ENCODE measurements around the gene GDF7. TPM values are rescaled to one million over a fixed set of nuclear protein-coding genes. Genes with fewer than 3 reads are reported as not detected.
A peak's percentile ranks its signal among the peaks of the same experiment; 100 is the strongest.

GDF7 gene
- total RNA-seq = 2.3 and 17.2 TPM in 2 replicates

DNA sequence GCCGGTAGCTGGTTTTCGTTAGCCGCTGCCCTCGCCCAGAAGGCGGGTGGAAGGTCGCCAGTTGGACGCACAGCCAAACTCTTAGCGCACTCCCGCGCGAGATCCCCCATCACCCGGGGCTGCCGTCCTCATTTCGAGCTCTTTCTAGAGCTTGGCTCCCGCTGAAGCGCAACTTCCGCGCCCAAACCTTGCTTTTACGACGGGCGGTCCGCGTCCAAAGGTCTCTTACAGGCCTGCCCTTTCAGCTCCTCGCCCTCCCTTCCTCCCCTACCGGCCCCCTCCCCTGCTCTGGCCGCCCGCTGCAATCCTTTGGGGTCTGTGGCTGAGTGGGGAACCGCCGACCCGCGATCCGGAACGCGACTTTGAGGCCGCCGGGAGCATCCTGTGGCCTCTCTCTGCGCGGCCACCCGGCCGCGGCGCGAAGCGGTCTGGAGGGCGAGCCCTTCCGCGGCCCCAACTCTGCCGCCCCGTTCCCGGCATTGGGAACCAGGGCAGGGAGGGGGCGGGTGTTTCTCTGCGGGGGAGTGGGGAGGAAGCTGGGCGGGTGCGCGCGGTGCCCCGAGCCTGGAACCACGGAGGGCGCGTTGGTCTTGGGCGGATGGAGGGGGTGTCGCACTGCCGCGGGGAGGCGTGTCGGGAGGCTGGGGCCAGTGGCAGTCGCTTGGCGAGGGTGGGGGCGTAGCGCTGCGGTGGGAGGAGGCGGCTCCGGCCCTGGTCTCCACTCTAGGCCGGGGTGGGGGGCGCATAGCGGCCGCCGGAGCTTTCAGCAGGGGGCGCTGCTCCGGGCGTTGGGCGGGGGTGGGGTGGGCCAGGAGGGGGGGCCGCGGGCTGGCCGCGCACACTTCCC is at the start of gene GDF7:
TSS of gene GDF7 (plus strand) at position 841 of the 847 bp plus-strand sequence. CDS start 96 bp downstream, outside the sequence.
- peak in 1 of 2 donors; percentile 80 for DNase-seq (ENCODE audit: low read depth in 2 of 2)

DNA sequence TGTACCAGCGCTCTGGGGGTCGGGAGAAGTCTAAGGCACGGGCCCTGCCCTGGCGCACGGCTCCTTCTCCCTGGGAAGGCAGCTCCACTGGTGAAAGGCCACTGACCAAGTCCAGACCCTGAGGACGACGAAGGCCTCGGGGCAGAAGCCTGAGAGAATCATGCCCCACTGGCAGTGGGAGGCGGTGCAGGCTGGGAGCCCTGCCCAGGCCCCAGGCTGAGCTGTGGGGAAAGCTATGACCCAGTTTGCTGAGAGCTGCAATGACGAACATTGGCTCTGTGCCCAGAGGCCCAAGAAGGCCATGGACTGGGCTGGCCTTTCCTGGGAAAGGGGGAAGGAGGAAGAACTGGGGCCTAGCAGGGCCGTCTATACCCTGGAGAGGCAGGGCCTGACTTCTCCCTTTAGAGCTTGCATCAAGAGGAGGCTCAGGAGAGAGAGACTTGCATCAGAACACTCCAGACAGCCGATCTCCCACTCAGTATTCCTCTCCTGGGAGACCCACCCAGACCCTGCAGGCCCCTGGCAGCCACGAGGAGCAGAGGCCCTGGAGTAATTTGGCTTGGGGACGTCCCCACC is 49.0 kb upstream of the GDF7 start:
- DNase-seq (ENCODE audit: low read depth in 2 of 2) = peak; percentile 83 to 98

DNA sequence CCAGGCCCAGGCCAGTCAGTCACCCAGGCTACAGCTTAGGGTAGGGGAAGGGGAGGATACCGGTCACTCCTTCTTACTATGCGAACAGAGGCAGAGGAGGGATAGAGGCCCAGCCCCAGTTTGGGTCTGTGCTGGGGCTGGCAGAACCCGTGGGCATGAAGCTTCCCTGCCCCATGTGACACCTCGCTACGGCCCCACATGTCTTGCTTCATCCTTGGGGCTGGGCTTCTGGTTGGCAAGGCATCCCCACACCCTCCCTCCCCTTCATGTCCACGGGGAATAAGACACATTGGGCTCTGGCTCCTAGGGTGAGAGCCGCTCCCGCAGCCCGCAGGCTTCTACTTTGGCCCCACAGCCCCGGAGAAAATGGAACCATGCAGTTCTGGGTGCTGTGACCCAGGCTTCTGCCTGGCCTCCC is 48.5 kb upstream of the GDF7 start:
- DNase-seq (ENCODE audit: low read depth in 2 of 2) = no peak

DNA sequence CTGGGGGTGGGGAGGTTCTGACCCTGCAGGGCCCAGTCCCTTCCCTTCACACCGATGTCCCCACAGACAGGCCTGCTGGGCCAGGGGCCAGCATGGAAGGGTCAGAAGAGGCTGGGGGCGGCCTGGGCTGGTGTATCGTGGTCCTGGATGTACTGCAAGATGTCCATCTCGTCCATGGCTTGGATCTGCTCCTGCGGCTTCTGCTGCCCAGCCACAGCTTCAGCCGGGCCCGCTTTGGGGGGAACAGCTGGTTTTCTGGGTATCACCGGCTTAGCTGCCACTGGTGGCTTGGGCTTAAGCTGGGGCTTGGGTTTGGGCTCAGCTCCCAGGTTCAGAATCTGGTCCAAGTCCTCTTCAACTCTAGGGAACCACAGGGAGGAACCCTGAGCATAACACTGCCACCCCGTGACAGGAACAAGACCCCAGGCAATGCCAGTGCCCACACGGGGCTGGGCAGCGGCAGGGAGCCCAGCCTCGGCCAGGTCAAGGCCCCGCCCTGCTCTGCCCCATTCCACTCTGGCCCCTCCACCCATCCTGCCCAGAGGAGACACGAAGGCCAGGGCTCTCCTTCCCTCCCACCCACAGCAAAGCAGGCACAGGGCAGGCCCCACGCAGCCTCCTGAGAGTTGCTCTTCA is 47.9 kb upstream of the GDF7 start:
- no peak for DNase-seq (ENCODE audit: low read depth in 2 of 2)

DNA sequence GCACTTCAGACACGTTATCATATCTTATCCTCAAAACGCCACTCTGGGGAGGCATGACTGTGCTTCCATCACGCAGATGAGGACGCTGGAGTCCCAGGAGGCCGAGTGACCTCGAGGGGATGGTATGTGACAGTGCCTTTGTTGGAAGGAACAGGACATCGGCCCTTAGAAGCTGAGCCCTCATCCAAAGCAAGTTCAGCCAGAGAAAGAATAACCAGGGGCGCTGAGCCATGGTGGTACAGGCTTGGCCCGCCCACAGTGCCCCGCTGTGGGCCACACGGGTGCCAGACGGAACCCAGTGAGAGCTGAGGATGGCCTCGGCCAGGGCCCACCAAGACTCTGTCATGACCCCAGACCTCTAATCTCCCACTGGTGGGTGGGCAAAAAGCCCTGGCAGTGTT is 47.3 kb upstream of the GDF7 start:
- no peak for DNase-seq (ENCODE audit: low read depth in 2 of 2)

DNA sequence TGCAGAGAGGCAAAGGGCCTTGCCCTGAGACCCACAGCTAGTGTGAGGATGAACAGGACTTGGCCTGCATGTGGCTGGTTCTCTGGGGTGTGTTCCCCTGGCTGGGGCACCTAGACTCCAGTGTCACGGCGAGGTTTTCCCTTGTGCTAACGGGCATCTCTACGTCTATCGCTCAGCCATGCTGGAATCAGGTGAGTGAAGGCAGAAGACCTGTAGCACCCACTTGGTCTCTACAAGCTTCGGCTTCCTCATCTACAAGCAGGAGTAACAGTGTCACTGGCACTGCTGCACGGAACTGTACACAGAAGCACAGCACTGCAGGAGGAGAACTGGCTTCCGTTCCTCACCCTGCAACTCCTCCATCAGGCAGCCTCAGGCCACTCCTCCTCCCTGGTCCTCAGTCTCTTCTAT is 46.7 kb upstream of the GDF7 start:
- DNase-seq (ENCODE audit: low read depth in 2 of 2) = no peak

DNA sequence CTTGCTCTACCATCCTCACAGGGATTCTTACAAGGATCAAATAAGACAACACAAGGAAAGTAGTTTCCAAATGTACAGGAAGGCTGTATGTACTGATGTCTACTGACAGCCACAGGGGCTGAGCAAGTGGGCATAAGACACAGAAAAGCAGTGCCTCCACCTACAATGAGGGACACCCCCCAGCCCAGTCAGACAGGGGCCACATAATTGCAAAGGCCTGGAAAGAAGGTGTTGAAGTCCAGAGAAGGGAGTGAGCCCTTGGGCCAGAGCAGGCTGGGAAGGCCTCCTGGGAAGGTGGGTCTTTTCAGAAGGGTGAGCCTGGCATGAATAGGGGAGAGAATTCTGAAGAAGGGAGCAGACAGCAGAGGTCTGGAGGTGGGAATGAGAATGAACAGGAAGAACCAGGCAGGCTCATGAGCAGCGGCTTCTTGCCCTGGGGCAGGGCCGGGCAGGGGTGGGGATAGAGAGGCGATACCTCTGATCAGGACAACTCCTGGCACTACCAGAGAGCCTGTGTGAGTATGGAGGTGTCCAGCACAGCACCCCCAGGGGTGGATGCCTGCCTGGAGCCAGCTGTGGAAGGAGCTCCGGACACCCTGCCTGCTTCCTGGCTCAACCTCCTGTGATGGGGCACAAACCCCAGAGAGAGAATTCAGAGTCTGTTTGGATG is 46.1 kb upstream of the GDF7 start:
- DNase-seq (ENCODE audit: low read depth in 2 of 2) = no peak

DNA sequence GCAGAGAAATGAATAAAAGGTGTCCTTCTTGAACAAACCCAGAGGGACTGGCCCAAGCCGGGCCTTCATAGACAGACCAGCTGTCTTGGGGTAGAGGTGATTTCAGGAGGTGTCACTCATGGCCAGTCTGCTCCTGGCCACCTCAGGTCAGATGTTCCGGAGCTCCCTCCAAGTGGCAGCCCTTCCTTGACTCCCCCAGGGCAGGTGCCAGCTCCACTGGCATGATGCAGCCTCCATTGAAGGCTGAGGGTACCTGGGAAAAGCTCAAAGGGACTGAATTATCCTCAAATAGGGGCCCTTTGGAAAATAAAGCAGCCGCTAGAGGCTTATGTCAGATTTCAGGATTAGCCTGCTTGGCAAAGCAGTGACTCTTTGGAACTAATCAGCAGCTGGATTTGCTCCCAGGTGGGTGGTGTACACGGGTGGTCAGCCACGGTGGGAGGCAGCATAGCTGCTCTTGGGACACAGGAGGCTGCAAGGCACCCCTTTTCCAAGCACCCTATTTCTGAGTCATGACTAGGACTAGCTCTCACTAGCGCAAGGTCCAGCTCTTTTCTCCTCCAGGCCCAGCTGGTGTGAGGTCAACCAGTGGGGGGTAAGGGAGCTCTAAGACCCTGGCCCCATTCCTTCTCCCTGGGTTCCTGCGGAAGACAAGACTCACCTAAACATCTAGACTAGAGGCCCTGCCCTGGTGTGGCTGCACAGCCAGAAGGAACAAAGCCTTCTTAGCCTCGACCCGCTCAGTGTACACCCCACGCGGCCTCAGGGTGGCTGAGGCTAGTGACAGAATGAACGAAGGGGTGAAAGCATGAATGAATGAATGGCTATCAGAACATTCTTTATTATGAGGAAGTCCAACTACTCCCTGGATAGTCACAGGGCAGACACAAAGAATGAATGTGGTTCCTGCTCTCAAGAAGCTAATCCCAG is 45.3 kb upstream of the GDF7 start:
- no peak for DNase-seq (ENCODE audit: low read depth in 2 of 2)

DNA sequence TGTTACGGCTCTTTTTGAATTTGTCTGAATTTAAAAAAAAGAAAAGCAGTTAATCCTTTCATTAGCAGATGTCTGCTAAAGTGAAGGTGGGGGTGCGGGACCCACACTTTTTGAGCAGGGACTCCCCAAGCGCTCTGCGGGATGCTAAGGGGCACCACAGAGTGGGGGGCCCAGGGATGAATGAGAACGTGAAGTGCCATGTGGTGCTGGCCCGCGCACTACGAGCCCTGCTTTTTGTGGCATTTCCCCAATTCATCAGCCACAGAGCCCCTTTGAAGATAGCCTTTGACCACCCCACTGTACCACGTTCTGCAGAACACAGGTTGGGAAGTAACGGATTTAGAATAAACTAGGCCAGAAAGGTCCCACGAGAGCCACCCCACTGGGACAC is 44.7 kb upstream of the GDF7 start:
- no peak for DNase-seq (ENCODE audit: low read depth in 2 of 2)

DNA sequence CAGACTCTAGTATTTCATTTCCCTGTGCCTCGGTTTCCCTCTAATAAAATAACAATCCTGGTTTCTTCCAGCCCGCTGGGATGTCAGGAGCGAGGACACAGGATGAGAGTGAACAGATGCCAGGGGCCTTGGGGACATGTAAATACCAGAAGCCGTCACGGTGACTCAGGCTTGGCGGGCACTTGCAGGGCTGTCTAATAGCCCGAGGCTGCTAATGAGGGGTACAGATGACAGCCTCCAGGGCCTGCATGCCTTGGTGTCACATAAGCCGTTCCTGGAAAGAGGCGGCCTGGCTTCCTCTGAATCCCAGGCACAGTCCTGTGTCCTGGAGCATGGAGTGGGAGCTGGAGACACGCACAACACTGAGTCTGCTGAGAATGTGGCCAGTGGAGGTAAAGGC is 44.2 kb upstream of the GDF7 start:
- no peak for DNase-seq (ENCODE audit: low read depth in 2 of 2)

DNA sequence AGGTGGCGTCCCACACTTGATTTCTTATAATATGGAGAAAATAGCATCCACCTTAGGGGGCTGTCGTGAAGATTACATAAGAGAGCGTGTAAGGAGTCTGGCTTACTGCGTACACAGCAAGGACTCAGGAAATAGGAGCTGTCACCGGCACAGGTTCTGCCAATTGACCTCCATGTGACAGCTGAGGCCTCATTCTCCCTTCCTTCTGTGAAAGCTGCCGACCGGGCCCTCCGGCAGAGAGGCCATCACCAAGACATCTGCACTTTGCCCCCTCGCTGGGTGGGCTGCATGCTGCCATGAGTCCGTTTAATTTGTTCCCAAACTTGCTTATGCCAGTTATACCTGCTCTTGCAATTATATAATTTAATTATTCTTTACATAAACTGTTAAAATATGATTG is 43.7 kb upstream of the GDF7 start:
- DNase-seq (ENCODE audit: low read depth in 2 of 2) = no peak

DNA sequence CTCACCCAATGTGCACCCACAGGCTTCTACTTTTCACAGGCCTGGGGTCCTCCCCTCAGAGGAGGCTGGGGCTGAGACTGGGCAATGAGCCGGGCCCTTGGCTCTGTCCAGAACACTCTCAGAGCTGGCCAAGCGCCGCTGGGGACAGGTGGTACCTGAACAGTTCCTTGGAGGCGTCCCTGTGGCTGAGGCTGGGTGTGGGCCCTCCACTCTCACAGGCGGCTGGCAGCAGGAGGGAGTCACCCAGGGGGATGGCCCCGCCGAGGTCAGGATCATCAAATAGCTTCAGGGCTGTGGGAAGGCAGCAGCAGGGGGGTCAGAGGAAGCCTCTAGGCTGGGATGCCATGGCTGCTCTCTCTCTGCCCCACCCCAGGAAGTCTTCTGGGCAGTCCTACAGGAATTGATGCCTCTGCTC is 43.2 kb upstream of the GDF7 start:
- DNase-seq (ENCODE audit: low read depth in 2 of 2) = no peak

DNA sequence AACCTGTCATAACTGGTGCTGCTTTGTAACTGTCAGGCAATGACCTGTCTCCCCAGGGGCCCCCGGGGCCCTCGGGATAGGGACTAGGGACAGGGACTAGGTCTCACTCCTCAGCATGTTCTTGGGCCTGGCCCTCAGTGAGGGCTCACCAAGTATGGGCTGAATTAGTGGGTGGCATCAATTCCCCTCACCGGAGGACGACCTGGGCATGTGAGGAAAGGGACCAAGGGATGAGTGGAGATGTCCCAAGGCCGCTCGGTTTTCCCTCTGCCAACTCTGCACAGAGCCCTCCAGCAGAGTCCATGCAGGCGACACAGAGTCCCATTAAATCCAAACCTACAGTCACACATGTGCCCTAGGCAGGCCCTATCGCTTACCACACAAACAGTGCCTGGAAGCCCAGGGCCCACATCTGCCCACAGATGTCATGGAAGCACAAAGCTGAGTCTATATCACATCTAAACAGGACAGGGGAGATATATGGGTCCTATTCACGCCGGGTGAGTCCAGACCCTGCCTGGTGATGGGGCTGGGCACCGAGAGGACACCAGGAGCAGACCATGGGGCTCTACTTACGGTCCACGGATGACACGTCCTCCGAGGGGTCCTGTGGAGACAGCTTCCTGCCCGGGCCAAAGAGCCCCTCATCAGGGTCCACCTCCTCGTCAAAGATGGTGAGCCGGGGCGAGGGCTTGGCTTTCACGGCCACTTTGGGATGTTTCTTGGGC is 42.6 kb upstream of the GDF7 start:
- no peak for DNase-seq (ENCODE audit: low read depth in 2 of 2)

DNA sequence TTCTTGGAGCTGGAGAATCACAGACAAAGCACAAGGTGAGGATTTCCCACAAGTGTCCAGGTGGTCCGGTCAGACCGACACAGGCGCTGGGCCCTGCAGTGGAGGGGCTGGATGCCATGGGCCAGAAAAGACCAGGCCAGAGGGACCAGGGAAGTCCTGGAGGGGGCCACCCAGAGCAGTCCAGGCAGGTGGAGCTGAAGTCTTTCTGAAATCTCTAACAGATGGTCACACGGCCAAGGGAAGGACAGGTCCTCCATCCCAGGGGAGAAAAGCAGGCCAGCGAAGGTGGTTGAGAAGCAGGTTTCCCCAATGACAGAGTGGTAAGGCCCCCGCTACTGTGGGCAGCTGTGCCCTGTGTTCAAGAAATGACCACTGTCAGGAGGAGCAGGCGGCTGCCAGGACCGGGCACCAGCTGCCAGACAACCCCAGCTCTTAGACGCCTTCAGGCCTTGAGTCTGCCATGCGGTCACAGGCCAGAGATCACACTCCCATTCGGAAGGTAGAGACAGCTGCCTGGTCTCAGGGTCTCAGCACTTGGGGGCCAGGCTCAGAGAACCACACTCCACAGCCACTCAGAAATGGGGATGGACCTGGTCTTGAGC is 42.0 kb upstream of the GDF7 start:
- no peak for DNase-seq (ENCODE audit: low read depth in 2 of 2)

DNA sequence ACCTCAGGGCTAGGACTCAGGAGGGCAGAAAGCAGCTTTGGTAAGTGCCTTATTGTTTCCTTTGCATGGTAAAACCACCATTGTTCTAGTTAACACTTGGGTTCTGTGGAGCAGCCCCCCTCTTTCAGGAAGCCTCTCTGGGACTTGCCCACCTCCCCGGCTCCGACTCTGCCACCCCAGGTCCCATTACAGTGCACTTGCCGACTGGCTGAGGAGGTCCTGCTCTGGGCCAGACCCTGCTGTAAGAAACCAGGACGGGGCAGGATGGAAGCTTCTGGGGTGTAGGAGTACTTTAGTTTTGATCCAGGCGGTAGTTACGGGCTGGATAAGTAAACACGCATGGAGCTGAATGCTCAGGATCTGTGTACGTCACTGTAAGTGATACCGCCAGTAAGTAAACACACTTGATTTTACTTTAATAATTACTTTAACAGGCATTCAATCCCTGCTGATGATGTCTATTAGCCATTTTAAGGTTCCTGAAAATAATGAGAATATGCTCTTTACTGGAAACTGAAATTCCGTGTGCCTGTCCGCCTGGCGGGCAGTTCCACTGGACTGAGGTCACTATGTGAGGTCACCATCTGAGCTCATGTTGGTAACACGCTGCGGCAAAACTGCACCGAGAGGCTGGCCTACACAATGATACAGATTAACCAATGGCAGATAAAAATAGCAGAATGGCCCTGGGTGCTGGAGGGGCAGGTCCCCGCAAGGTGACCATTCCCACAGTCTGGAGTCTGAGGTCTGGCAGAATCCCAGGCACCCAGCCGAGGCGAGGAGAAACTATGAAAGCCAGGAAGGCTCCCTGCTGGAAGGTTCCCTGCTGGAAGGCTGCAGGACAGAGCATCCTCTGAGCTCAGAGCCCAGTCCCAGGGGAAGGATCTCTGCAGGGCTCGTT is 41.2 kb upstream of the GDF7 start:
- no peak for DNase-seq (ENCODE audit: low read depth in 2 of 2)

DNA sequence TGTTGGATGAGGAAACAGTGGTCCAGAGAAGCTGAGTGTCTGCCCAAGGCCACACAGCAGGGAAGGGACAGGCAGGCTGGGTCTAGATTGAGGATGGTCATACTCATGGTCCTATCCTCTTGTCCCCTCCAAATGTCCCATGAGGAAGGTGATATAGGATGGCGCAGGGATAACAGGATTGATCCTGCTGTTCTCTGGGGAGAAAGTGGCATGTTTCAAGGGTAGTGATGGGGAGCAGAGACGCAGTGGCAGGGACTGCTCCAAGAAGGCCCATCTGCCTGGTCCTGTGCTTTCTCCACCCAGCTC is 40.6 kb upstream of the GDF7 start:
- DNase-seq (ENCODE audit: low read depth in 2 of 2) = no peak

DNA sequence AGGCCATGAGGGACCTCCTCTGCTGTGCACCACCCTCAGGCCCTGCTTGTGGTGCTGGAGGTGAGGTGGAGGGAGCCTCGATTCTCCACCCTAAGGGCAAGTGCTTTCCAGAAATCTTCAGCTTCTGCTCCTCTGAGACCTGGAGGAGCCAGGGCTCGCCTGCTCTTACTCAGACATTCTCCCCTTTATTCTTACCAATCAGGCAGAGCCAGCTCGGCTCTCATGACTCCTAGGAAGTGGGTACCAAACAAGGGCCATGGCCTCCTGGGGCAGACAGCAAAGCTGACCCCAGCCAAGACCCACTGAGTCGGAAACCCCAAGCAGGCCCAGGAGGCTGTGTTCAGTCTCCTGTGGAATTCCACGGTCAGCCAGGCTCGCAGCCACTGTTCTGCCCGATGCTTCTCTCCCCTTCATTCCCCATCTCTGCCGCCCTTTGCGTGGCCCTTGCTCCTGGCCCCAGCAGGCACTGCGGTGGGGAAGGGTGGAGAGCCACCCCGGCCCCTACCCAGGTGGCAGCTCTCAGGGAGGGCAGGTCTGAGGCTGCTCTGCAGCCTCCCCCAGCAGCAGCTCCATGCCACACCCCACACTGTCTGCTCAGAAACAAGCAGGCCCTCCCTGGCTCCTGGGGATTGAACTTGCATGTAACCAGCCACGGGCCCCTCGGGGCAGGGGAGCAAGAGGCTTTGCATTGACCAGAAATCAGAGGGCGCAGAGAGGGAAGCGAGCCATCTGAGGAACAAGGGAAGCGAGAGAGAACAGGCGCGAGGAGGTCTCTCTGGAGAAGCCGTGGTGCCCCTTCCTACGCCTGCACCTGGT is 40.0 kb upstream of the GDF7 start:
- no peak for DNase-seq (ENCODE audit: low read depth in 2 of 2)

DNA sequence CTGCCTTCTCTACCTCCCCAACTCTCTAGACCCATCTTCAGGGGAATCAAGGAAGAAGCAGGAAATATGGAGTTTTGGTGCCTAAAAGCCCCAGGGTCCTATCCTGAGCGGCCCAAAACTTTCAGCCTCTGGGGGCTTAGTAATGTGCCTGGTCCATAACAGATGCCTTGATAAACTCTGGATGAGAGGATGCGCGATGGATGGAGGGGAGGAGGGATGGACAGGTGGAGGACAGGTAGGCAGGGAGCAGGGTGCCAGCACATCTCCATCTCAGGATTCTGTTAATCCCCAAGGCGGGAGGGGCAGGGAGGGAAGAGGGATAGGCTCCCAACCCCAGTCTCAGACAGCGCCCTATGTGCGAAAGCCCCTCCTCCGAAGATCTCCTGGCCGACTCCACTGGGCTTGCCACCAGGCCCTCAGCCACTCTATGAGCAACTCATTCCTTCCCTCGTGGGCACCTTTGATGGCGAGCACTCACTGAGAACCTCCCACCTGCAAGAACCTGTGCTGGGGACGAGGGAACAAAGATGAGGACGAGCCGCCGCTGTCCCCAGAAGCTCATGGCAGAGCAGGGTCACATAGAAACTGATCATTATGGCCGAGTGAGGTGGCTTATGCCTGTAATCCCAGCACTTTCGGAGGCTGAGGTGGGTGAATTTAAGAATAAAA is 39.1 kb upstream of the GDF7 start:
- DNase-seq (ENCODE audit: low read depth in 2 of 2) = no peak
